Vagina (tissue), 2 donors: ENCODE data around the gene CCL25. TPM values are rescaled to one million over a fixed set of nuclear protein-coding genes. Genes with fewer than 3 reads are reported as not detected.

Source experiments
- DNase-seq, 2 donors: peaks; one replicate each; pipeline ENCODE4 v3.0.0-alpha.2; 2017; ENCODE audit errors: extremely low spot score in 2 of 2
- H3K27ac ChIP-seq: fragments of 200-600 bp; sonication (generic); one replicate; pipeline ENCODE4 v1.5.1; 2019
- H3K27me3 ChIP-seq: fragments of 200-600 bp; sonication (generic); one replicate; pipeline ENCODE4 v1.5.1; 2019
- H3K36me3 ChIP-seq, 2 donors: fragments of 200-600 bp; sonication (generic); one replicate each; pipeline ENCODE4 v1.5.1; 2017 to 2019
- H3K4me1 ChIP-seq: fragments of 200-600 bp; sonication (generic); one replicate; pipeline ENCODE4 v1.5.1; 2019
- H3K4me3 ChIP-seq, 2 donors: fragments of 200-600 bp; sonication (generic); 1 replicate in 1 of 2; 2 replicates in 1 of 2; pipeline ENCODE4 v1.5.1; 2016 to 2019
- H3K9me3 ChIP-seq: fragments of 200-600 bp; sonication (generic); one replicate; pipeline ENCODE4 v1.5.1; 2019
- CTCF ChIP-seq, 3 experiments: fragments of 450-650 bp in 2 of 3; fragments of 200-600 bp in 1 of 3; sonication (generic) in 1 of 3; IDR thresholded peaks; one replicate each; pipeline ENCODE4 v1.5.1; 2017 to 2019; ENCODE audit warnings: antibody characterized with exemption in 3 of 3, mild to moderate bottlenecking in 2 of 3, moderate library complexity in 2 of 3
- POLR2A ChIP-seq, 2 donors: fragments of 450-650 bp; IDR thresholded peaks; one replicate each; pipeline ENCODE4 v1.6.1; 2017; ENCODE audit warnings: antibody characterized with exemption in 2 of 2, mild to moderate bottlenecking in 2 of 2, moderate library complexity in 2 of 2
- POLR2AphosphoS5 ChIP-seq, 2 donors: sonication (generic); formaldehyde crosslinking; IDR thresholded peaks; one replicate each; pipeline ENCODE4 v1.9.0; 2017; ENCODE audit warnings: antibody characterized with exemption in 2 of 2, mild to moderate bottlenecking in 2 of 2, low read depth in 1 of 2; ENCODE audit not compliant: insufficient read depth in 1 of 2
- intact Hi-C: fragments of 100-400 bp; cut with DNase I; formaldehyde crosslinking; loops from one replicate; pipeline ENCODE4 v1.15.1; 2023
- total RNA-seq: library from RNA; depleted of rRNA; stranded (reverse); fragments of >200 nt; gene quantifications from one replicate; pipeline ENCODE4 v1.2.3, GENCODE V29; 2016

The CCL25 gene
- total RNA-seq, 1 donor from 2014 or later = not detected

GRCh38 chr19:8084152-8084551, 31.6 kb downstream of the CCL25 start:
- H3K36me3 ChIP-seq = no peaks in the 10 kb centered on the region
- no peak overlapping the region for H3K4me3 ChIP-seq
- no peak for TF ChIP-seq CTCF (IDR thresholded peaks at IDR 0.05)
- TF ChIP-seq POLR2A (IDR thresholded peaks at IDR 0.05) = no peak
- no peaks in the 10 kb centered on the region for H3K9me3 ChIP-seq
- H3K27ac ChIP-seq = no peak overlapping the region
- H3K4me1 ChIP-seq = no peaks in the 10 kb centered on the region
- DNase-seq = no peak
- H3K27me3 ChIP-seq = no peaks in the 10 kb centered on the region
- intact Hi-C loops = no loop called here

DNA sequence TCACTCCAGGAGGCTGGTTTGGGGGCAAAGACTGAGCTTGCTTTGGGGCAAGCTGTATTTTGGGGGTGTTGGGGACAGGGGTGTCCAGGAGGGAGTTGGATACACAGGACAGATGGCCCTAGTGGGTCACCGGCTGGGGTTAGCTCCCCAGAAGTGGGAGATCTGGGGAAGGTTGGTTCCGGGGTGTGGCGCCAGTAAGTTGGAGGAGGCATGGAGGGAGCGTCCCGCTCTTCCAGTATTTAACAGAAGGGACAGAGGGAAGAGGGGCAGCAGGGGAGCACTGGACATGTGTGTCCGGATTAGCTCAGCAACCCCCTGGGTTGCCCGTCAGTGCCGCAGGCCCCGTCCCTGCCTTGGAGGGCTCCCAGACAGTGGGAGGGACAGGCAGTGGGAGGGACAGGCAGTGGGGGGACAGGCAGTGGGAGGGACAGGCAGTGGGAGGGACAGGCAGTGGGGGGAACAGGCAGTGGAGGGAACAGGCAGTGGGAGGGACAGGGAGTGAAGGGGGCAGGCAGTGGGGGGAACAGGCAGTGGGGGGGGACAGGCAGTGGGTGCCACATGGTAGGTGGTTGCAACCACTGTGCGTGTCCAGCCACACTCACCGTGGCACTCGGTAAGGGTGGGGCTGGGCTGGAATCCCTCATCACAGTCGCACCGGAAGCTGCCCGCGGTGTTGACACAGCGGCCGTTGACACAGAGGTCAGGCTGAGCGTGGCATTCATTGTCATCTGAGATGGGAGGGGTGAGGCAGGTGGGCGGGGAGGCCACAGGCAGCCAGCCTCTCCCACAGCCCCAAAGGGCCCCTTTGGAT, 33.2 kb downstream of the CCL25 start:
- no peak for DNase-seq
- Histone ChIP-seq H3K9me3 (no peaks in the 10 kb centered on the region), H3K4me1 (no peaks in the 10 kb centered on the region), H3K4me3 (no peak overlapping the region), H3K36me3 (no peaks in the 10 kb centered on the region), H3K27ac (no peak overlapping the region), H3K27me3 (no peaks in the 10 kb centered on the region)
- TF ChIP-seq CTCF (IDR thresholded peaks at IDR 0.05) = no peak
- no peak for TF ChIP-seq POLR2A (IDR thresholded peaks at IDR 0.05)
- no peak for TF ChIP-seq POLR2AphosphoS5 (IDR thresholded peaks at IDR 0.05; ENCODE audit: insufficient read depth in 1 of 2, low read depth in 1 of 2)
- intact Hi-C loops = no loop called here

- no peaks in the 10 kb centered on the region for H3K27me3 ChIP-seq
- H3K4me3 ChIP-seq = no peak overlapping the region
- no peaks in the 10 kb centered on the region for H3K4me1 ChIP-seq
- DNase-seq = no peak
- no peak overlapping the region for H3K27ac ChIP-seq
- no peaks in the 10 kb centered on the region for H3K9me3 ChIP-seq
- H3K36me3 ChIP-seq = no peaks in the 10 kb centered on the region
- intact Hi-C loops = no loop called here
- TF ChIP-seq CTCF (IDR thresholded peaks at IDR 0.05) (no peak), POLR2A (IDR thresholded peaks at IDR 0.05) (no peak), POLR2AphosphoS5 (IDR thresholded peaks at IDR 0.05; ENCODE audit: insufficient read depth in 1 of 2, low read depth in 1 of 2) (no peak)
These were observed 34.3 kb downstream of the CCL25 start for GRCh38 chr19:8086849-8087248.

DNA sequence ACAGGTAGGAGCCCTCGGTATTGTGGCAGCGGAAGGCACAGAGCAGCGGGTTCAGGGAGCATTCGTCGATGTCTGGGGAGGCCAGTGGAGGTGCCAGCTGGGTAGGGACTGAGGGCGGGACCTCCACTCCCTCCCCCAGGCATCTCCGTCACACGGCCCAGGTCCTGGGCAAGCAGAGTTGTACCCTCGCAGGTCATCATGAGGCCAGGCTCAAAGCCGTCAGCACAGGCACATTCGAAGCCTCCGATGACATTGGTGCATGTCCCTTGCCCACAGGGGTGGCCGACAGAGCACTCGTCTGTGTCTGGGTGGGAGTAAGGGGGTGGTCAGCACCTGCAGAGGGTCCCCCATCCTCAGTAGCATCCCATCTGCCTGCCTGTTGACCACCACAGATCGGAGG, 35.3 kb downstream of the CCL25 start:
- no peak for TF ChIP-seq POLR2A (IDR thresholded peaks at IDR 0.05)
- TF ChIP-seq CTCF (IDR thresholded peaks at IDR 0.05) = no peak
- no peak for TF ChIP-seq POLR2AphosphoS5 (IDR thresholded peaks at IDR 0.05; ENCODE audit: insufficient read depth in 1 of 2, low read depth in 1 of 2)
- intact Hi-C loops = no loop called here

More for the DNA sequence above, 35.3 kb downstream of the CCL25 start:
- no peaks in the 10 kb centered on the region for H3K27me3 ChIP-seq
- no peaks in the 10 kb centered on the region for H3K4me1 ChIP-seq
- H3K27ac ChIP-seq = no peak overlapping the region
- no peak for DNase-seq
- no peaks in the 10 kb centered on the region for H3K36me3 ChIP-seq
- no peak overlapping the region for H3K4me3 ChIP-seq
- H3K9me3 ChIP-seq = no peaks in the 10 kb centered on the region
